NK-92 (cell line): ENCODE results near the gene USP11.

Source experiments
- DNase-seq: peaks from one replicate; lab custom pipeline; 2025; ENCODE audit not compliant: unreplicated experiment; lab: John Stamatoyannopoulos, UW

The USP11 gene

DNA sequence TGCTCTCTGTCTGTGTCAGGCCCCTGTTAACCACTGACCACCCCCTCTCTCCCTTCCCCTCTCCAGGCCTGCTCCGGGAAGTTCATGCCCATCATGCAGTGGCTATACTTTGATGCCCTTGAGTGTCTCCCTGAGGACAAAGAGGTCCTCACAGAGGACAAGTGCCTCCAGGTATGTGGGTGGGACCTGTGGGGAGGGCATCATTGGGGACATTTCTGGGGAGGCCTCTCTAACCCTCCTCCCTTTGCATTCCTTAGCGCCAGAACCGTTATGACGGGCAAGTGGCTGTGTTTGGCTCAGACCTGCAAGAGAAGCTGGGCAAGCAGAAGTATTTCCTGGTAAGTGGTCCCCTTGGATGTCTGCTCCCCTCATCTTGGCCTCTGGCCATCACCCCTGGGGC is 29.9 kb upstream of the USP11 start:
- no peak for DNase-seq

GRCh38 chrX:47204970-47205369 is 27.8 kb upstream of the USP11 start:
- DNase-seq = no peak

DNA sequence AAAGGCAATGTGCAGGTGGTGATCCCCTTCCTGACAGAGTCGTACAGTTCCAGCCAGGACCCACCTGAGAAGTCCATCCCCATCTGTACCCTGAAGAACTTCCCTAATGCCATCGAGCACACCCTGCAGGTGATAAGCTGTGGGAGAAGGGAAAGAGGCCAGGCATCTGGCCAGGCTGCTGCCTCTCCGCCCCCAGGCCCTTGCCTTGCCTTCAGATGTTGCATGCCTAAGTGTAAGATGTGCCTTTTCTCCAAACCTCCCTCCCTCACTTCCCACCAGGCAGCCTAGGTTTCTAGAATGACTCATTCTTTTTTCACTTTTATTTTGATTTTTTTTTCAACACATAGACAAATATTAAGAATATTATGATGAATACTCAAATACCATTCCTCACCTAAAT is 26.5 kb upstream of the USP11 start:
- no peak for DNase-seq

DNA sequence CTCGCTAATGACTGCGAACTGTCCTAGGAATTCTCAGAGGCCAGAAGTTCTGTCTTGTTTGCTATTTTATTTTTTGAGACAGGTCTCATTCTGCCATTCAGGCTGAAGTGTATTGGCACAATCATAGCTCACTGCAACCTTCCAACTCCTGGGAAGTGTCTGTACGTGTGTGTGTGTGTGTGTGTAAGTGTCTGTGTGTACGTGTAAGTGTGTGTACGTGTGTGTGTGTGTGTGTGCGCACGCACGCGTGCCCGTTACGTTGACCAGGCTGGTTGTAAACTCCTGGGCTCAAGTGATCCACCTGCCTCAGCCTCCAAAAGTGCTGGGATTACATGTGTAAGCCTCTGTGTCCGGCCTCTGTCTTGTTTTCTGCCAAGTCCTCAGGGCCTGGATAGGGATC is 24.7 kb upstream of the USP11 start:
- DNase-seq = no peak

GRCh38 chrX:47209508-47210238 is 23.1 kb upstream of the USP11 start:
- no peak for DNase-seq

- DNase-seq = no peak
Measured at GRCh38 chrX:47210661-47211425, 22.0 kb upstream of the USP11 start.

DNA sequence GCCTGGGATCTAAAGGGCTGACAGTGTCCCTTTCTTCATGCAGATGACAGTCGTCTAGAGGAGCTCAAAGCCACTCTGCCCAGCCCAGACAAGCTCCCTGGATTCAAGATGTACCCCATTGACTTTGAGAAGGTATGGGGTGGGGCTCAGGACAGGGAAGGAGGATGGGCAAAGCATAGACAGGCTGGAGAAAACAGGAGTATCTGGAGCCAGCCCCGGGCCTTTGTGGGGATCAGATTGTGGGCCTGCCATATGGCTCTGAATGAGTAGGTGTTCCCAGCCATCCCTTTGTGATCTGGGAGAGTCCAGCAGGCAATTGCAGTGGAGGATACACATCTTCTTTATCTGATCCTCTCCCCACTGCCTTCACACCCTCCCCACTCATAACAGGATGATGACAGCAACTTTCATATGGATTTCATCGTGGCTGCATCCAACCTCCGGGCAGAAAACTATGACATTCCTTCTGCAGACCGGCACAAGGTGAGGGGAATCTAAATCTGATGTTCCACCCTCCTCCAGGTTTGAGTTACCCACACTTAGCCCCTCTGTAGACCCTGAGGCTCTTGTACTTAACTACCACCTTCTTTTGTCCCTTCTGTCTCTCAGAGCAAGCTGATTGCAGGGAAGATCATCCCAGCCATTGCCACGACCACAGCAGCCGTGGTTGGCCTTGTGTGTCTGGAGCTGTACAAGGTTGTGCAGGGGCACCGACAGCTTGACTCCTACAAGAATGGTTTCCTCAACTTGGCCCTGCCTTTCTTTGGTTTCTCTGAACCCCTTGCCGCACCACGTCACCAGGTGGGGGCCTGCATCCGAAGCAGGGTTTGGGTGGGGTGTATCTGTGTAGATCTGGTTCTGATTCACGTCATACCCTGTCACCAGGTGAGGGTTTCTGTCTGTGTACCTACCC is 20.2 kb upstream of the USP11 start:
- DNase-seq = no peak

- DNase-seq = no peak
Measured at GRCh38 chrX:47214435-47215077, 18.3 kb upstream of the USP11 start.

GRCh38 chrX:47215291-47215900 is 17.4 kb upstream of the USP11 start:
- DNase-seq = no peak

GRCh38 chrX:47216393-47216925 is 16.4 kb upstream of the USP11 start:
- no peak for DNase-seq

DNA sequence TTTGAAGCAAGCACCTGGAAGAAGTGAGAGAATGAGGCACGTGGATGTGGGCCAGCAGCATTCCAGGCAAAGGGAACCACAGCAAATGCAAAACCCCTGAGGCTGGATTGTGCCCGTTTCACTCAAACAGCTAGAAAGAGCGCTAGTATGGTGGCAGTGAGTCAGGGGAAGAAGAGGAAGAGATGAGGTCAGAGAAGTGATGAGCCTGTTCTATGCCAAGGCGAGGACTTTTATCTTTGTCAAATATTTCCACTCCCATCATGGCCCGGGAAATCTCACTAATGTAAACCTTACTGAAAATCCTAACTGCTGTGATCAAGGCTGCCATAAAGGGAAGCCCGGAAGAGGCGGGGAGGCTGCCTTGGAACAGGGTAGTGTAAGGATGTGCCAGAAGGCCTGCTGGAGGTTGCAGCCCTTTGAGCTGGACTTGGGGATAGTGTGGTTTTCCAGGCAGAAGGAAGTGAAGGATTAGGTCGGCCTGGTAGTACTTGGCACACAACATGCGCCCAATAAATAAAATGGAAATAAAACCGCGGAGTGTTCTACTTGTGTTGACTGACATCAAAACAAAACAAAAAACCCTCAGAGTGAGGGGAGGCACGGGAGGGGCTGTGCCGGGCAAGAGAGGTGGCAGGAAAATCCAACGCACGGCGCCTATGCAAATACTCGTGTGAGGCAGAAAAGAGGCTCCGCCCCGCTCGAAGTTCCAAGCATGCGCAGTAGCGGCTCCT is 15.5 kb upstream of the USP11 start:
- DNase-seq = no peak

GRCh38 chrX:47217852-47218279 is 14.9 kb upstream of the USP11 start:
- DNase-seq = peak; percentile 78

DNA sequence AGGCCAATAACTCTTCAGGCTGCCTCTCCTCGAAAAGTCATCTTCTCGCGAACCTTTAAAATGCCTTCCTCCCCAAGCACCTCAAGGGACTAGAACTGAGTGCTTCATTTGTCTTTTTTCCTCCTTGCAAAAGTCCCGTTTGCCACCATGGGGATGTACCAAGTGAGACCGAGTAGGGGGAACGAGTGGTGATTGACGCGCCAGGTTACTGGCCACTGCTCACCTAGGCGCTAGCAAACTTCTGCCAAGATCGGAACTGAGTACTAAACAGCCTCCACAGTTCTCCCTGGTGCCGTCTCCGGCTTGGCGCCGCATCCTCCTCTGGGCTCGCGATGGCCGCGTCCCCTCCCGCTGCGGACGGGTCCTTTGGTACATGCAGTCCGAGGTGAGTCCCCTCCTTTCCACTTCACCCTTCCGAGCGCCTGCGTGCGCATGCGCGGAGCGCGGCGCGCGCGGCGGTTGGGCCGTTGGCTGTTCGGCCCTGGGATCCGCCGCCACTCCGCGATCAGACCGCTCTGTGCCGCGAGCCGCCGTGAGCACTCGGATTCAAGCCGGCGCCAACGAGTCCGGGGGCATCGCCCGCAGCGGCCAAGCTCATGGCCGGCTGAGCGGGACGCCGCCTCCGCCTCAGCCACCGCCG is 14.4 kb upstream of the USP11 start, which contains the start of gene CDK16:
CDK16 (plus strand) TSS at position 402 of the 640 bp plus-strand sequence. CDS start 4,877 bp downstream, outside the sequence.
- no peak for DNase-seq

DNA sequence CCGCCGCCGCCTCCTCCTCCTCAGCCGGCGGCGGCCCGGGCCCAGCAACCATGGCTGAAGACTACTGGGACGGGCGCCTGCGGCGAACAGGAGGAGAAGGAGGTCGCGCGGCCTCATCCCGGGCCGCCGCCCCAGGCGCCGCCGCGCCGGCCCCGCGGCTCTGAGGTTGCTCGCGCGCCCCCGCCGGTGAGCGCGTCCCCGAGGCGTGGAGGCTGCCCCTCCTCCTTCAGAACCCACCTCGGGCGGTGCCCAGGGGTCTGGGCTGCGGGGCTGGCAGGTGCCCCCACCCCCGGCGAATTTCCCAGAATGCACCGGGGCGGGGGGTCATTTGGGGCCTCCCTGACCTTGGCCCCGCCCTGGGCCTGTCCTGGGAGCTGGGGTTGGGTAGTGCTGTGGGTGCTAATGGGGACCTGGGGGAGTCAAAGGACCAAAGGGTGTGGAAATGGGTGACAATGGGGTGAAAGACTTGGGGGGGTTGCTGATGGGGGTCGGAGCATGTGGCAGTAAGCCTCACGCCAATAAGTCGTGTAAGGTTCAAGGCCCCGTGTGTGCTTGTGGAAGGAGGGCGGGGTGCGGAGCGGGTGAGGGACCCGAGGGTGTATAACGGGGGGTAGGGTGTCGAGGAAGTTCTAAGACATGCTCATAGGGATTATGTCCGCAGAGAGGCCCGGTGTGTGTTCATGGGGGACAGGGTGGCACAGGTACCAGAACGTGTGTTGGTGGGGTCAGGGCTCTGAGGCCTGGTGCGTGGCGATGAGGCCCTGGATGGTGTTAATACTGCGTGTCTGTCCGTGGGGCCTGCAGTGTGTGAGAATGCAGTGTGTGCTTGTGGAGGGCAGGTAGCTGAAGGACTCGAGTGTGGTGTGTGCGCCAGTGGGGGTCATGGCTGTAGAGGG is 13.6 kb upstream of the USP11 start:
- no peak for DNase-seq

GRCh38 chrX:47221756-47222155 is 11.1 kb upstream of the USP11 start:
- no peak for DNase-seq

- DNase-seq = no peak
Measured at GRCh38 chrX:47222751-47223350, 10.0 kb upstream of the USP11 start.

GRCh38 chrX:47223476-47224250 is 9.1 kb upstream of the USP11 start:
- DNase-seq = no peak
